Stimulated activated CD4-positive, alpha-beta T cell treated with anti-CD3 and anti-CD28 coated beads, Interleukin-4, amount 100 ng/mL, for 48 hours (primary cell): ENCODE measurements around the gene TMBIM6.

ENCODE experiments used
- DNase-seq, 2 donors: peaks; one replicate each; pipeline ENCODE4 v3.0.0-alpha.2; 2020; ENCODE audit warnings: low read depth in 2 of 2

TMBIM6 gene

DNA sequence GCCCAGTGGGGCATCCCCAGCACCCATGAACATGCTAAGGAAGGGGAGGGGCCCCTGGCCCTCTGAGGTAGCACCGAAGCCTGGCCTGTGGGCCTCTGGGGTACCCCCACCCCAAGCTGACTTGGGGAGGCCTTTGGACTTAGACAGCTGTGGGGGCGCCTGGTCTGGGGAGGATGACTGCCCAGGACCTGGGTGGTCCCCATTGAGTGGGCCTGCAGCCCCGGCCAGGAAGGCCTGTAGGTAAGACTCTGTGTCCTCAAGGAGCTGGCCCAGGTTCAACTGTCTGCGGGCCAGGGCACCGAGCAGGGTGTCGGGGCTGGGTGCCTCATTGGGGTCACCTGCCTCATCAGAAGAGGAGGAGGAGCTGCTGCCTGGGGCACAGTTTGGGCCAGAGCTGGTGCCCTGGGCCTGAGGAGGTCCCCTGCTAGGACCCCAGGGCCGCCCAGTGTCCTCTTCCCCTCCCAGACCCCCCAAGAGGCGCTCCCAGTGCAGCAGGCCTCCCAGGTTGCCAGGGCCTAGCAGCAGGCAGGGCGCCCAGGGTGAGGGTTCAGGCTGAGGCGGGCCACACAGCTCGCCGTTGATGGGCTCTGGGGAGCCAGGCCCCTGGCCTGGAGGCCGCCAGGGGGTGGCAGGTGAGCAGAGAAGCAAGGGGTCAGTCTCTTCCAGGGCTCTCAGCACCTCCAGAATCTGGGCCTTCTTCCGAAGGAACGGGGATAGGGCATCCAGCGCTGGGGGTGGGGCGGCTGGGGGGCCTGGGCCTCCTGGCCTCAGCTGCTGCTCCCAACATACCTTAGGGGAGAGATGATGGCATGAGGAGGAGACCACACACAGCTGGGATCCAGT is 55.5 kb downstream of the TMBIM6 start:
- no peak for DNase-seq

GRCh38 chr12:49797449-49797776 is 56.1 kb downstream of the TMBIM6 start:
- no peak for DNase-seq

GRCh38 chr12:49798248-49798647 is 56.9 kb downstream of the TMBIM6 start:
- no peak for DNase-seq

- DNase-seq, result no peak
Measured at GRCh38 chr12:49798934-49799333, 57.6 kb downstream of the TMBIM6 start.

GRCh38 chr12:49800421-49801140 is 59.2 kb downstream of the TMBIM6 start:
- DNase-seq, result no peak

DNA sequence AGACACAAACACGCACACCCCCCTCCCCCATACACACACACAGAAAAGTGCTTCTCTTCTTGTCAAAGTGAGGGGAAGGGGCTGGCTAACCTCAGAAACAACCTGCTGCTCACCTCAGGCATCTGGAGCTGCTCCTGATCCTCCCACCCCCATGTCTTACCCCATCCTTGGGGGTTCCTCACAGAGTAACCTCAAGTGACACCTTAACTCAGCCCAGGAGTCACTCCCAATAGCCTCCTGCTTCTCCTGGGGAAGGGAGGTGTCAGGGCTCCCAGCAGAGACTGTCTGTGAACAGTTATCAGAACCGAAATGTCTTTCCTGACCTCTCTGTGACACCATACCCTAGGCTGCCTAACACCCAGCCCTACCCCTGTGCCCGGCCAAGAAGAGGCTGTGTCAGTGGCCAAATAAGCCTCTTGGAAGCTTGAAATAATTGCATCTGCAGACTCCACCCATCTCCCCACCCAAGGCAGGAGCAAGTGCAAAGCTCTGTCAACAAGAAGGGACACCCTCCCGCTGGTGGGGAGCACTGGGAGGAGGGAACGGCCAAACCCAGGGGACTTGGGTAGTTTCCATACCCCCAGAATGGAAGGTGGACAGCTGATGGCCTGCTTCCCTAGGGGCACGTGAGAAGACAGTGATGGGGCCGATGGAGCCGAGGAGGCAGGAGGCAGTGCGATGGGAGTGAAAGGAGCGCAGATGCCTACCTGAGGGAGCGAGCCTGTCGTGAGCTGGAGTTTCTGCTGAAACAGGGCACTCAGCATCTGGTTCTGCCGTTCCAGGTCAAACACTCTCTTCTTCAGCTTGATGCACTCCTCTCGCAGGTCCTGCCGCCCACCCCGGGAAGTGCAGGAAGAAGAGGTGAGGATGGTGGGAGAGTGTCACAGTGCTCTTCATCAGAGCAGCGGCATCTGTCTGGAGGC is 60.0 kb downstream of the TMBIM6 start:
- DNase-seq, result no peak

- no peak for DNase-seq
Measured at GRCh38 chr12:49803693-49804450, 62.5 kb downstream of the TMBIM6 start.

- no peak for DNase-seq
Measured at GRCh38 chr12:49804821-49805220, 63.5 kb downstream of the TMBIM6 start.

DNA sequence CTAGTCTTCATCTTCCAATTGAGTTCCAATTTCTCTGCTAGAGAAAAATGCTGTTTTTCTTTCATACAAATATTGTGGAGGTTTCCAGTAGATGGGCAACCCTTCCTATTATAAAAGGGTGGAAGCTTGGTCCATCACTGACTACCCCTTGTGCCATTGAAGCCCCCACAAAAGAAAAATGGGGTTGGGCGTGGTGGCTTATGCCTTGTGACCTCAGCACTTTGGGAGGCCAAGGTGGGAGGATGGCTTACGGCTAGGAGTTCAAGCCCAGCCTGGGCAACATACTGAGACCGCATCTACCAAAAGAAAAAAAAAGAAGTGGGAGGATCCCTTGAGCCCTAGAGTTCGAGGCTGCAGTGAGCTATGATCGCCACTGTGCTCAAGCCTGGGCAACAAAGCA is 64.1 kb downstream of the TMBIM6 start:
- no peak for DNase-seq

- DNase-seq, result no peak
Measured at GRCh38 chr12:49806321-49806813, 65.0 kb downstream of the TMBIM6 start.

DNA sequence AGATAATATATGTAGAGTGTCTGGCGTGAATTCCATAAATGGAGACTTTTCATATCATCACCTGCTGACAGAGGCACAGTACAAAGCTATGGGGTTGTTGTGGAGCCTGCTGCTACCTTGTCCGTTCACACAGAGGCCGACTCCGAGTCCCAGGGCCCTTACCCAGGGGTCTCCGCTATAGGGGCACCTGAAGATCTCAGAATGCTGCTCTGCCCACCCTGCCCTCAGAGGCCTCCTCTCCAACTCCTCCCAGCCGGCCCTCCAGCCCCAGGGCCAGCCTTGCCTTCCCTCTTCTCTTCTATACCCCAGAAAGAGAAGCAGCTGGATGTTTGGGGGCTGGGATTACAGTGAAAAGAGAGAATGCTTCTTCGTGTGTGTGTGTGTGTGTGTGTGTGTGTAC is 65.5 kb downstream of the TMBIM6 start:
- DNase-seq, result no peak

DNA sequence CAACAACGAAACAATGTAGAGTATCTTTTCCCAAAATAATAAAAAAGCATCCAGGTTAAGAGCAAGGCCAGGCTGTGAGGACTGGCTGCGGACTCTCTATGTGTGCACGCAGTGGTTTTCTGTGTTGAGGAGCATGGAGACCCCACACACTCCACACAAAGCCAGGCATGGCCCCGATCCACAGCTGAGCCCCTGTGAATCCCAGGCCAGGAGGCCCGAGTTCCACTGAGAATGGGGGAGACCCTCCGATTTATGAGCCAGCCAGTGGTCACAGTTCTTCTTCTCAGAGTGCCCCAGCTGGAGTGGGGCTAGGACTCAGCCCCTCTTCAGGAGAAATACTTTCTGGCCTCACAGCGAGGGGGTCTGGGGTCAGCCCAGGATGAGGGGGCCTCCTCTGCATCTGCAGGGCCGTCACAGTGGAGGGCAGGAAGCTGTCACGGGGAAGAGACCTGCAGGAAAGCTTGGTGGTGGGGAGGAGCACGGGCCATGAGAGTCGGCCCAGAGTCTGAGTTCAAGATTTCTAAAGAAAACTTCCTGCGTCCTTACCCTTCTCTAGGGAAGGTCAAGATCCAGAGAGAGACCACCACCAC is 66.7 kb downstream of the TMBIM6 start:
- no peak for DNase-seq

GRCh38 chr12:49808686-49809380 is 67.5 kb downstream of the TMBIM6 start:
- DNase-seq, result no peak

DNA sequence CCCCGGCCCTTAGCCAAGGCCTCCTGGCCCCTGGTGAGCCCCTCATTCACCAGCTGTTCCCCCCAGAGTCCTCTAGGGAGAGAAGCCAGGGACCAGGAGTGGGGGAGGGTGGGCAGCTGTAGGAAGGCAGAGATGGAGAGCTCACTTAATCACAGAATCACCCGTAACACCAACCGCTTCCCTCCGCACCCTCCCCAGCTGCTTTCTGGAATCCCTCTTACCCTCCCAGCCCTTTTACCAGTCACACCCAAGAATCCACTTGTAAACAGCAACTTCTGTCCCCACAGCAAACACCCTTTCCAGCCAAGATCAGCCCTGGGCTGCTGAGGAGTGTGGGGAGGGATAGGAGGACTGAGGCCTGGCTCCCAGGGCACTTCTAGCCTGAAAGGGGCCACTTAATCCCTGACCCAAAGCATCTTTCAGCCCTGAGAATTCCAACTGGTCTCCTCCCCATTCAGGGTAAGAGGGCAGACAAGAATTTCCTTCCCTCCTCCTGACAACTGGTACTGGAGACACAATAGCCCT is 68.1 kb downstream of the TMBIM6 start:
- no peak for DNase-seq

- no peak for DNase-seq
Measured at GRCh38 chr12:49809906-49810389, 68.6 kb downstream of the TMBIM6 start.

- DNase-seq, result no peak
Measured at GRCh38 chr12:49811136-49811535, 69.8 kb downstream of the TMBIM6 start.

DNA sequence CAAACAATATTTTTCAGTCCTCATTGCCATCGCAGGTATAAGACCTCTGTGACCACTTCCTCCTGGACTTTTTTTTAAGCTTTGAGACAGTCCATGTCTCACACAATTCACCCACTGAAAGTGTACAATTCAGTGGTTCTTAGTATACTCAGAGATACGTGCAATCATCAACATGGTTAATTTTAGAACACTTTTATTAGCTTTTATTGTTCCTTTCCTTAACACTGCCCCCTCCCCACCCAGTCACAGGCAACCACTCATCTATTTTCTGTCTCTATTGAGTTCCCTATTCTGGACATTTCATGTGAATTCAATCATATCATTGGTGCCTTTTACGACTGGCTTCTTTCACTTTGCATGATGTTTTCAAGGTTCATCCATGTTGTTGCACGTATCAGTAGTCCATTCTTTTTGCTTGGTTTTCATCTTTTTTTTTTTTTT is 70.6 kb downstream of the TMBIM6 start:
- DNase-seq, result no peak

DNA sequence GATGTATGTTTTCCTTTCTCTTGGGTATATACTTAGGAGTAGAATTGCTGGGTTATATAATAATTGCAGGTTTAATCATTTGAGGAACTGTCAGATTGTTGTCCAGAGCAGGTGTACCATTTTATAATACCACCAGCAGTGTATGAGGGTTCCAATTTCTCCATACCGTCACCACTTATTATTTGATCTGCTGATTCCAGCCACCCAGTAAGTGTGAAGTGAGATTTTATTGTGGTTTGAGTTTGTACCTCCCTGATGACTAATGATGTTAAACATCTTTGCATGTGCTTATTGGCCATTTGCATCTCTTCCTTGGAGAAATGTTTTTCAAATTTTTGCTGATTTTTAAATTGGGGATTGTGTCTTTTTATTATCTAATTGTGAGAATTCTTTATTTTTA is 71.8 kb downstream of the TMBIM6 start:
- DNase-seq, result no peak
